SK-N-MC (cell line): Measurements from ENCODE around the gene C4BPA.

ENCODE experiments used
- DNase-seq: peaks from one replicate; pipeline ENCODE4 v3.0.0-alpha.2; 2011; ENCODE audit warnings: low read depth, low spot score
- H3K27ac ChIP-seq: fragments of 200-600 bp; sonication (generic); 2 replicates; pipeline ENCODE4 v1.5.1; 2016; ENCODE audit warnings: mixed run types
- H3K36me3 ChIP-seq: fragments of 200-600 bp; sonication (generic); 2 replicates; pipeline ENCODE4 v1.6.1; 2017; ENCODE audit warnings: antibody characterized with exemption, low read length, mixed read lengths; ENCODE audit not compliant: insufficient read depth
- H3K4me3 ChIP-seq: fragments of 200-600 bp; sonication (generic); 2 replicates; pipeline ENCODE4 v1.5.1; 2016
- H3K9ac ChIP-seq: fragments of 200-600 bp; sonication (generic); 2 replicates; pipeline ENCODE4 v1.8.0; 2017; ENCODE audit warnings: mixed run types, mixed read lengths; ENCODE audit not compliant: insufficient read length
- H3K9me3 ChIP-seq: fragments of 200-600 bp; sonication (generic); 2 replicates; pipeline ENCODE4 v1.6.1; 2017; ENCODE audit warnings: low read depth, mild to moderate bottlenecking, antibody characterized with exemption, low read length, moderate library complexity, mixed read lengths
- EZH2 ChIP-seq: fragments of 200-600 bp; sonication (generic); IDR thresholded peaks from one replicate; pipeline ENCODE4 v1.6.1; 2017; ENCODE audit warnings: antibody characterized with exemption
- FOXP2 ChIP-seq: optimal IDR thresholded peaks from 2 replicates; pipeline ENCODE3; 2011; ENCODE audit warnings: mild to moderate bottlenecking, moderate library complexity; ENCODE audit not compliant: insufficient read depth; ENCODE audit errors: extremely low read length, control extremely low read depth
- POLR2AphosphoS5 ChIP-seq: IDR thresholded peaks from 2 replicates; pipeline ENCODE4 v1.6.1; 2012; ENCODE audit warnings: mild to moderate bottlenecking, low read depth, low read length, borderline replicate concordance

C4BPA gene

DNA sequence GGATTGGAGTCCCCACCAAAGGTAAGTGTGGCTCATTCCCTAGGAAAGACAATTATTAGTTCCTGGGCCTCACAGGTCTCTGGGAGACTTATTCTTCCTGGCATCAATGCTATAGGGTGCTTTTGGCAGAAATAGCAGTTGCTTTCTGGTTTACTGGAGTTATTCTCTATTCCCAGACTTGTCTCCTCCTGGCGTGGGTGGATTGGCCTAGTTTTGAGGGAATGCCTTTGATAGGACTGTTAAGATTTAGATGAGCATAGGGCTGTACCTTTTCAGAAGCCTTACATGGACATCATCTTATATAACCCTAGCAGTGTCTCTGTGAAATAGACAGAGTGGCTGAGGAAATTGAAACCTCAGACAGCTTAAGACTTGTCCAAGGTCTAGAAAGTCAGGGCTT is 42.0 kb upstream of the C4BPA start:
- no peaks in the 10 kb centered on the region for H3K36me3 ChIP-seq
- H3K4me3 ChIP-seq: no peak overlapping the region
- H3K9ac ChIP-seq: no peak overlapping the region
- no peaks in the 10 kb centered on the region for H3K9me3 ChIP-seq
- TF ChIP-seq FOXP2: no peak
- TF ChIP-seq POLR2AphosphoS5: no peak
- TF ChIP-seq EZH2: no peak
- DNase-seq: no peak
- H3K27ac ChIP-seq: no peak overlapping the region

DNA sequence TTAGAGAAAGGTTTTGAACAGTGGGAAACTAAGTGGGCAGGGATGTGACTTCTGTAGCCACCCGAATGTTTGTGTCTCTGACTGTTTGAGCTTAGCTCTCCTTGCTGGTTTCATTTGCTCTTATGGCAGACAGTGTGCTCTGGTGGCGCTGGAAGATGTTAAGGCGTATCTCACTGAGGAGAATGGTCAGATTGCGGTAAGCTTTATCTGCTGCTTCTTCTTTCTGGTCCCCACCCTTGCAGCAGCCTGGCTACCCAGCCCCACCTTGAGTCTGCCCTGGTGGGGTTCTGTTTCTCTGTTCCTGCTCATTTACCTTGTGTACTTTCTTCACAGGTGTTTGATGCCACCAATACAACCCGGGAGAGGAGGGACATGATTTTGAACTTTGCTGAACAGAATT is 41.0 kb upstream of the C4BPA start:
- H3K9me3 ChIP-seq: no peaks in the 10 kb centered on the region
- H3K27ac ChIP-seq: no peak overlapping the region
- no peaks in the 10 kb centered on the region for H3K36me3 ChIP-seq
- TF ChIP-seq POLR2AphosphoS5 (no peak), EZH2 (no peak)
- DNase-seq: no peak
- no peak overlapping the region for H3K4me3 ChIP-seq
- H3K9ac ChIP-seq: no peak overlapping the region

DNA sequence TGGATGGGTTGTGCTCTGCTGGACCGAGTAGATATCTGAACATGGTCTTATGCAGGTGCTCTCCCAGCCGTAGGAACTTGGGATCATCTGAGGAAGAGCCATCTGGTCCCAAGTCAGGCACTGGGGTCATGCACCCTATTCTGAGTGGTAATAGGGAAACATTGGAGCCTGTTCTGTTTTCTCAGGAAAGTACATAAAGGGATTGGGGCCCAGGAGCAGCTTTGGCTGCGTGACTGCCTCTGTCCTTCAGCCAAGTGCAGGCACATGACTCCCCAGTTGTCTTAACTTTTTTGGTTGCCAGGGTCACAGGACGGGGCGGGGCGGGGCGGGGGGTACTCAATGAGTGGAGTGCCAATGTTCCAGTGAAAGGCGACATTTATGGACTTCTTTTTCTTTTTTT is 39.5 kb upstream of the C4BPA start:
- no peak for TF ChIP-seq POLR2AphosphoS5
- no peaks in the 10 kb centered on the region for H3K9me3 ChIP-seq

DNA sequence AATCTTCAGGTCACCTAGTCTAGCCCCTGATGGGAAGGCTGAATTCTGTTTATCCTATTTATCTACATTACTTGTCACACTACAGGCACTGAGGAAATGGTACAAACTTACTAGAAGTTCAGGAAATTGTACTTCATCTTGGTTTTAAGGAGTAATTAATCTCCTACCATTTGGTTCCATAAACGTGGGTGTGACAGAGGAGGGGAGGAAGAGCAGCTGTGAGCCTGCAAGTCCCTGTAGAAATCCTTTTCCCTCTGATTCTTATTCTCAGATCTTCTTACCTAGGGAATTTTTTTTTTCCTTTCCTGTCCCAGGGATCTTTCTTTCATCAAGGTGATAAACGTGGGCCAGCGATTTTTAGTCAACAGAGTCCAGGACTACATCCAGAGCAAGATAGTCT is 36.8 kb upstream of the C4BPA start:
- Histone ChIP-seq H3K9me3 (no peaks in the 10 kb centered on the region), H3K36me3 (no peaks in the 10 kb centered on the region), H3K27ac (no peak overlapping the region), H3K4me3 (no peak overlapping the region), H3K9ac (no peak overlapping the region)
- TF ChIP-seq POLR2AphosphoS5 (no peak), EZH2 (no peak), FOXP2 (no peak)
- DNase-seq: no peak

More for the DNA sequence above, 39.5 kb upstream of the C4BPA start:
- DNase-seq: no peak
- no peaks in the 10 kb centered on the region for H3K36me3 ChIP-seq
- no peak overlapping the region for H3K9ac ChIP-seq
- no peak overlapping the region for H3K4me3 ChIP-seq
- H3K27ac ChIP-seq: no peak overlapping the region

DNA sequence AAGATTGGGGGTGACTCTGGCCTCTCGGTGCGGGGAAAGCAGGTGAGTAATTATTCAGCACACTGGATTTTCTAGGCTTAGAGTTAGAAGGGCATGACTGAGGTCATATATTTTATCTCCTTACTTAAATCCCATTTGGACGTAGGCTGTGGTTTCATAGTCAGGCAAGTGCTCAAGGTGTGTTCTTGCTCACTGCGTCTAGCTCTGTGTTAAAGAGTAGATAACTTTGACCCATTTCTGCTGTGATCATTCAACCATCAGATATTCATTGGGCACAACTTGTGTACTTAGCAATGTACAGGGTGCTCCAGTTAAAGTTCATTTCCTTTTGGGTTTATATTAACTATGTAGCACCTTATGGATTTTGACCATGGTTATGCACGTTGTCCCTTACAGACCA is 36.4 kb upstream of the C4BPA start:
- no peak for DNase-seq
- Histone ChIP-seq H3K36me3 (no peaks in the 10 kb centered on the region), H3K27ac (no peak overlapping the region), H3K9me3 (no peaks in the 10 kb centered on the region), H3K9ac (no peak overlapping the region), H3K4me3 (no peak overlapping the region)
- TF ChIP-seq EZH2: no peak
- no peak for TF ChIP-seq FOXP2
- TF ChIP-seq POLR2AphosphoS5: no peak

DNA sequence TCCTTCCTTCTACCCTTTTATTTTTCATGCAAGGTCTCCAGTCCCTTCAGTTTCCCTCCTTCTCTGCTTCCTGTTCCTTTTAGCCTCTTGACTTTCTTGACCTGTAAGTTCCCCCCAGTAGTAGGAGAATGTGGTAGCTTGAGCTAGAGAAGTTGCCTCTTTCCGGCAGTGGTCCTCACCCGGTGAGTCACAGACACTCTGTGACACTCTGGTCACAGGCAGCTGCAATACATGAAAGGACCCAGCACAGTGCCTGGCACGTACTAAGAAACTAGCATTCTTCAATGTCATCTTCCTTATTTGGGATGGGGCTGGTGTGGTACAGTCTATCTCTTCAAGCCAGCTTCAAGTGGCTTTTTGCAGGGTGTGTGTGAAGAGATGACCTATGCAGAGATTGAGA is 35.0 kb upstream of the C4BPA start:
- no peak overlapping the region for H3K9ac ChIP-seq
- no peak overlapping the region for H3K27ac ChIP-seq
- no peak overlapping the region for H3K4me3 ChIP-seq
- H3K9me3 ChIP-seq: no peaks in the 10 kb centered on the region
- no peak for DNase-seq
- no peaks in the 10 kb centered on the region for H3K36me3 ChIP-seq
- TF ChIP-seq EZH2 (no peak), POLR2AphosphoS5 (no peak), FOXP2 (no peak)

DNA sequence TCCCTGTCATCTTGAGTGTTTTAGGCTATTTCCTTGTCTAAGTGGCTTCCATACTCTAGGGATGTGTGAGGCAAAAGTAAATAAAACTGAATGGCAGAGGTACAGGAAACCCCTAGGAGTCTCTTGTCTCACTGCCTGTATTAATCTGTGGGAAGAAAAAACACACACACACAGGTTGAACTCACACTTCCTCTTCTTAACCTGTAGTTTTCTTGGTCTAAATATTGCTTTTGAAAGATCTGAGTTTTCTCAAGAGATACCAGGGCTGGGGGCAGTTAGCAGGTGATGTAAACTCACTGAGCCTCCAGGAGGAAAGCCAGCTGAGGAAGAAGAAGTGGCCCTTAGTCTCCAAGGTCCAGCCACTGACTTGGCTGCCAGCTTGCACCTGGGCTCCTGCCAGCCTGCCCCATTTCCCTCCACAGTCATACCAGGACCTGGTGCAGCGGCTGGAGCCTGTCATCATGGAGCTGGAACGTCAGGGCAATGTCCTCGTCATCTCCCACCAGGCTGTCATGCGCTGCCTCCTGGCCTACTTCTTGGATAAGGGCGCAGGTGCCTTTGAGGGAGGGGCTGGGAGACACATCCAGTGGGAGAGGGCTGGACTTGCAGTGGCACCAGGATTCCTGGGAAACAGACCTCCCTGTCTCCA is 34.1 kb upstream of the C4BPA start:
- H3K27ac ChIP-seq: no peak overlapping the region
- no peaks in the 10 kb centered on the region for H3K9me3 ChIP-seq
- no peak for DNase-seq
- no peaks in the 10 kb centered on the region for H3K36me3 ChIP-seq
- no peak overlapping the region for H3K4me3 ChIP-seq
- no peak for TF ChIP-seq POLR2AphosphoS5
- TF ChIP-seq FOXP2: no peak
- TF ChIP-seq EZH2: no peak
- no peak overlapping the region for H3K9ac ChIP-seq

DNA sequence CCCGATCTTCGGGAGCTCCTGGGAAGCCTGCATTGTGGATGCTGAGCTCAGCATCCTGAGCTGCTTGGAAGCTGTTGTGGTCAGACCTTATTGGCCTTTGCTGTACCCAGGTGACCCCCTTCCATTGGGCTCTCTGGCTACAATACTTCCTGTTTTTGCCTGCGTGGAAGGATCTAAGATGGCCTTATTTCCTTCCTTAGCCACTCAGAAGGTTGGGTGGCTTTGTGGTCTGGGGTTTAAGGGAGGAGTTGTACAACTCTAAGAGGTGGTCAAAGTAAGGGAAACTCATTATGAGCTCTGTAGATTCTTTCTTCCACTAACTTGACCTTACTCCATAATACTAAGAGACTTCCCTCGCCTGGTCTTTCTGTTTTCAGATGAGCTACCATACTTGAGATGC is 33.2 kb upstream of the C4BPA start:
- Histone ChIP-seq H3K36me3 (no peaks in the 10 kb centered on the region), H3K27ac (no peak overlapping the region), H3K9me3 (no peaks in the 10 kb centered on the region), H3K4me3 (no peak overlapping the region), H3K9ac (no peak overlapping the region)
- DNase-seq: no peak
- no peak for TF ChIP-seq FOXP2
- TF ChIP-seq EZH2: no peak
- TF ChIP-seq POLR2AphosphoS5: no peak

DNA sequence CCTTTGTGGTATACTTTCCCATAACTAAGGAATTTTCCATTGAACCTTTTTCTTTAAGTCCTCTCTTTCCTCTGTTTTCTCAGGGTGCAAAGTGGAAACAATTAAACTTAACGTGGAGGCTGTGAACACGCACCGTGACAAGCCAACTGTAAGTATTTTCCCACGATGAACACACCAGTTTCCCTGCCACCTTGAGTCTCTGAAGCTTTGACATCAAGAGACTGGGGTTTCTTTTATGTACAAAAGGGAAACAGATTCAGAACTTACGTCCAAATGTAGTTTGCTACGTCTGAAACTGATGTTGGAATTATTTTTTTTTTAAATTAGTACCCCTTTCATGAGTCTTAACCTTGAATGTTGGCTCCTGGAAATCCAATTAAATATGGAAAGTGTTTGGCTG is 32.6 kb upstream of the C4BPA start:
- Histone ChIP-seq H3K27ac (no peak overlapping the region), H3K4me3 (no peak overlapping the region), H3K9me3 (no peaks in the 10 kb centered on the region), H3K9ac (no peak overlapping the region), H3K36me3 (no peaks in the 10 kb centered on the region)
- DNase-seq: no peak
- TF ChIP-seq FOXP2 (no peak), EZH2 (no peak), POLR2AphosphoS5 (no peak)
